Stimulated activated CD4-positive, alpha-beta T cell treated with anti-CD3 and anti-CD28 coated beads, Interleukin-2, amount 100 ng/mL, for 24 hours (primary cell): ENCODE data around the gene PAX8.
A peak's percentile ranks its signal among the peaks of the same experiment; 100 is the strongest.

Experiments used
- DNase-seq, 2 donors: peaks; one replicate each; pipeline ENCODE4 v3.0.0-alpha.2; 2020

PAX8 gene

GRCh38 chr2:113218283-113219091 is 60.2 kb downstream of the PAX8 start:
- DNase-seq: no peak

- DNase-seq: no peak
Observed at GRCh38 chr2:113217455-113218282, 61.1 kb downstream of the PAX8 start.

- no peak for DNase-seq
Observed at GRCh38 chr2:113216891-113217454, 61.7 kb downstream of the PAX8 start.

GRCh38 chr2:113216321-113216720 is 62.4 kb downstream of the PAX8 start:
- no peak for DNase-seq

GRCh38 chr2:113215056-113215455 is 63.7 kb downstream of the PAX8 start:
- no peak for DNase-seq

- no peak for DNase-seq
Observed at GRCh38 chr2:113214141-113214540, 64.6 kb downstream of the PAX8 start.

GRCh38 chr2:113213061-113213930 is 65.4 kb downstream of the PAX8 start:
- no peak for DNase-seq

GRCh38 chr2:113212245-113213060 is 66.3 kb downstream of the PAX8 start:
- DNase-seq: no peak

GRCh38 chr2:113211226-113212105 is 67.3 kb downstream of the PAX8 start:
- DNase-seq: no peak

GRCh38 chr2:113209646-113210171 is 69.0 kb downstream of the PAX8 start:
- DNase-seq: no peak

GRCh38 chr2:113209011-113209645 is 69.6 kb downstream of the PAX8 start:
- DNase-seq: no peak

- DNase-seq: no peak
Observed at GRCh38 chr2:113208396-113208795, 70.3 kb downstream of the PAX8 start.

- no peak for DNase-seq
Observed at GRCh38 chr2:113207021-113207420, 71.7 kb downstream of the PAX8 start.

GRCh38 chr2:113206251-113206650 is 72.5 kb downstream of the PAX8 start:
- DNase-seq: no peak

- DNase-seq: peak; percentile 77
Observed at GRCh38 chr2:113203901-113204519, 74.7 kb downstream of the PAX8 start.

GRCh38 chr2:113203217-113203530 is 75.5 kb downstream of the PAX8 start:
- no peak for DNase-seq

- no peak for DNase-seq
Observed at GRCh38 chr2:113202305-113203216, 76.2 kb downstream of the PAX8 start.

GRCh38 chr2:113201496-113202304 is 77.0 kb downstream of the PAX8 start:
- DNase-seq: no peak
